Fibroblast of lung (primary cell): Measurements from ENCODE around the gene CARMIL1. TPM values are rescaled to one million over a fixed set of nuclear protein-coding genes. Genes with fewer than 3 reads are reported as not detected.

Source experiments
- DNase-seq, 2 donors: peaks; one replicate each; pipeline versions ENCODE4 v3.0.0 to v3.0.0-alpha.2; 2010; ENCODE audit warnings: low read depth in 2 of 2
- H2AFZ ChIP-seq: 2 replicates; pipeline ENCODE4 v1.5.1; 2012; ENCODE audit warnings: low read length, control low read depth, inconsistent platforms
- H3K27ac ChIP-seq: 2 replicates; pipeline ENCODE4 v1.5.1; 2011; ENCODE audit warnings: low read length, control low read depth; ENCODE audit not compliant: insufficient read depth
- H3K27me3 ChIP-seq: 2 replicates; pipeline ENCODE4 v1.5.1; 2011; ENCODE audit warnings: mild to moderate bottlenecking, low read length; ENCODE audit not compliant: control insufficient read depth, insufficient read depth
- H3K36me3 ChIP-seq: 2 replicates; pipeline ENCODE4 v1.5.1; 2011; ENCODE audit warnings: low read length; ENCODE audit not compliant: control insufficient read depth, insufficient read depth
- H3K4me1 ChIP-seq: 2 replicates; pipeline ENCODE4 v1.5.1; 2011; ENCODE audit warnings: low read length; ENCODE audit not compliant: control insufficient read depth, insufficient read depth; ENCODE audit errors: extremely low read depth
- H3K4me2 ChIP-seq: 2 replicates; pipeline ENCODE4 v1.5.1; 2011; ENCODE audit warnings: low read length, control low read depth; ENCODE audit not compliant: insufficient read depth; ENCODE audit errors: extremely low read depth
- H3K4me3 ChIP-seq, 4 experiments: fragments of 200-600 bp in 1 of 4; sonication (generic) in 1 of 4; replicated peaks in 1 of 4; 2 replicates each; pipeline ENCODE4 v1.5.1; 2011 to 2016; ENCODE audit warnings: low read length in 4 of 4, low read depth in 3 of 4, mild to moderate bottlenecking in 3 of 4, control low read depth in 2 of 4, inconsistent platforms in 1 of 4, mixed read lengths in 1 of 4; ENCODE audit not compliant: insufficient read depth in 1 of 4; ENCODE audit errors: control extremely low read depth in 1 of 4
- H3K79me2 ChIP-seq: 2 replicates; pipeline ENCODE4 v1.5.1; 2012; ENCODE audit warnings: mild to moderate bottlenecking, low read length, inconsistent platforms; ENCODE audit not compliant: control insufficient read depth, insufficient read depth
- H3K9ac ChIP-seq: 2 replicates; pipeline ENCODE4 v1.5.1; 2011; ENCODE audit warnings: mild to moderate bottlenecking, low read length, control low read depth; ENCODE audit not compliant: insufficient read depth
- H3K9me3 ChIP-seq: 2 replicates; pipeline ENCODE4 v1.5.1; 2012; ENCODE audit warnings: low read depth, low read length; ENCODE audit not compliant: control insufficient read depth, insufficient read depth
- H4K20me1 ChIP-seq: 2 replicates; pipeline ENCODE4 v1.5.1; 2011; ENCODE audit warnings: low read length; ENCODE audit not compliant: control insufficient read depth, insufficient read depth; ENCODE audit errors: extremely low read depth
- CTCF ChIP-seq, 2 donors: IDR thresholded peaks in 1 of 2; conservative IDR thresholded peaks in 1 of 2; 1 replicate in 1 of 2; 2 replicates in 1 of 2; pipeline ENCODE4 v1.5.1; 2011 to 2012; ENCODE audit warnings: low read length in 2 of 2, control low read depth in 1 of 2, inconsistent platforms in 1 of 2, low read depth in 1 of 2, mild to moderate bottlenecking in 1 of 2
- EZH2 ChIP-seq: IDR thresholded peaks from 2 replicates; pipeline ENCODE4 v1.5.1; 2012; ENCODE audit warnings: low read length, control low read depth, mild to moderate bottlenecking; ENCODE audit errors: missing control alignments
- polyA plus RNA-seq, 2 donors: library from polyadenylated mRNA; depleted of rRNA in 1 of 2; stranded (reverse) in 1 of 2; unstranded in 1 of 2; fragments of >200 nt; gene quantifications; 2 replicates each; pipeline ENCODE4 v1.2.1, GENCODE V29; 2011 to 2012; ENCODE audit warnings: missing spikeins in 1 of 2
- total RNA-seq: library from RNA; depleted of rRNA; stranded (reverse); fragments of >200 nt; gene quantifications from 2 replicates; pipeline ENCODE4 v1.2.1, GENCODE V29; 2014

The CARMIL1 gene
- total and polyA plus RNA-seq, 2 donors (not counting 1 experiment from before 2014, with no cell fraction given) = 10.2 to 12.5 TPM

- Histone ChIP-seq H3K36me3 (no peaks in the 10 kb centered on the region), H4K20me1 (no peaks in the 10 kb centered on the region), H3K4me2 (no peak overlapping the region), H3K79me2 (no peaks in the 10 kb centered on the region), H3K27ac (no peak overlapping the region), H3K9me3 (no peaks in the 10 kb centered on the region), H2AFZ (no peak overlapping the region), H3K4me3 (no peak overlapping the region), H3K9ac (no peak overlapping the region), H3K27me3 (no peaks in the 10 kb centered on the region), H3K4me1 (no peaks in the 10 kb centered on the region)
- TF ChIP-seq CTCF (conservative IDR thresholded peaks at IDR 0.05 in 1 of 2, IDR thresholded peaks at IDR 0.05 in 1 of 2; ENCODE audit: low read depth in 1 of 2, low read length in 2 of 2) (no peak), EZH2 (no peak)
- DNase-seq = no peak
Measured at GRCh38 chr6:25669413-25669812, 390.2 kb downstream of the CARMIL1 start.
